Effector CD8-positive, alpha-beta T cell (primary cell): Measurements from ENCODE around the gene SOX8.

ENCODE experiments used
- DNase-seq: peaks from one replicate; lab custom pipeline; 2025; lab: John Stamatoyannopoulos, UW

Gene SOX8

GRCh38 chr16:973366-973765 is 8.2 kb upstream of the SOX8 start:
- DNase-seq = no peak

GRCh38 chr16:974001-974601 is 7.5 kb upstream of the SOX8 start:
- no peak for DNase-seq

GRCh38 chr16:974611-975261 is 6.8 kb upstream of the SOX8 start:
- no peak for DNase-seq

- no peak for DNase-seq
Measured at GRCh38 chr16:975291-975690, 6.3 kb upstream of the SOX8 start.

GRCh38 chr16:976389-976931 is 5.1 kb upstream of the SOX8 start:
- no peak for DNase-seq

GRCh38 chr16:977081-977701 is 4.4 kb upstream of the SOX8 start:
- no peak for DNase-seq

- no peak for DNase-seq
Measured at GRCh38 chr16:977896-978295, 3.7 kb upstream of the SOX8 start.

- DNase-seq = no peak
Measured at GRCh38 chr16:978403-978802, 3.2 kb upstream of the SOX8 start.

GRCh38 chr16:979147-979546 is 2.4 kb upstream of the SOX8 start:
- no peak for DNase-seq

- DNase-seq = no peak
Measured at GRCh38 chr16:979859-980594, 1.5 kb upstream of the SOX8 start.

GRCh38 chr16:980595-980854 is 1.0 kb upstream of the SOX8 start:
- DNase-seq = no peak

GRCh38 chr16:982145-983043 is 824 bp downstream of the SOX8 start:
- DNase-seq = no peak

GRCh38 chr16:983044-984030 is 1.8 kb downstream of the SOX8 start:
- no peak for DNase-seq

GRCh38 chr16:984121-984694 is 2.6 kb downstream of the SOX8 start:
- DNase-seq = no peak

GRCh38 chr16:984736-985636 is 3.4 kb downstream of the SOX8 start:
- DNase-seq = no peak

GRCh38 chr16:985646-986400 is 4.3 kb downstream of the SOX8 start:
- no peak for DNase-seq

GRCh38 chr16:986411-986810 is 4.8 kb downstream of the SOX8 start:
- no peak for DNase-seq

GRCh38 chr16:986925-987582 is 5.5 kb downstream of the SOX8 start:
- no peak for DNase-seq
